Mesodermal cell (in vitro differentiated cells): ENCODE data around the gene WDR41.
"Not testable (repeated sequence)": the region's sequence is repeated elsewhere in the genome, so short reads cannot be mapped to it uniquely, and the experiment has no call there.

Experiments used
- H3K27ac ChIP-seq: 2 replicates; pipeline ENCODE4 v1.7.0; 2013; ENCODE audit warnings: mild to moderate bottlenecking, low read depth, low read length, moderate library complexity; ENCODE audit not compliant: severe bottlenecking
- H3K36me3 ChIP-seq: 2 replicates; pipeline ENCODE4 v1.7.1; 2013; ENCODE audit warnings: mild to moderate bottlenecking, low read length, moderate library complexity; ENCODE audit not compliant: control insufficient read depth, insufficient read depth
- H3K4me1 ChIP-seq: one replicate; pipeline ENCODE4 v1.7.1; 2013; ENCODE audit warnings: mild to moderate bottlenecking, low read length; ENCODE audit not compliant: insufficient read depth, control insufficient read depth, poor library complexity, severe bottlenecking
- H3K4me3 ChIP-seq: 2 replicates; pipeline ENCODE4 v1.7.0; 2013; ENCODE audit warnings: low read length, control low read depth, mild to moderate bottlenecking; ENCODE audit not compliant: insufficient read depth, poor library complexity, severe bottlenecking; ENCODE audit errors: extremely low read depth
- H3K9me3 ChIP-seq: 2 replicates; pipeline ENCODE4 v1.7.1; 2013; ENCODE audit warnings: mild to moderate bottlenecking, low read length, moderate library complexity; ENCODE audit not compliant: control insufficient read depth
- WGBS, 2 experiments: methylation state at CpG; one replicate each; pipeline ENCODE4 v1.1.5; 2013; ENCODE audit warnings: missing lambda C conversion rate in 2 of 2; ENCODE audit not compliant: insufficient coverage in 2 of 2; 5-methylcytosine and 5-hydroxymethylcytosine counted together

The WDR41 gene

DNA sequence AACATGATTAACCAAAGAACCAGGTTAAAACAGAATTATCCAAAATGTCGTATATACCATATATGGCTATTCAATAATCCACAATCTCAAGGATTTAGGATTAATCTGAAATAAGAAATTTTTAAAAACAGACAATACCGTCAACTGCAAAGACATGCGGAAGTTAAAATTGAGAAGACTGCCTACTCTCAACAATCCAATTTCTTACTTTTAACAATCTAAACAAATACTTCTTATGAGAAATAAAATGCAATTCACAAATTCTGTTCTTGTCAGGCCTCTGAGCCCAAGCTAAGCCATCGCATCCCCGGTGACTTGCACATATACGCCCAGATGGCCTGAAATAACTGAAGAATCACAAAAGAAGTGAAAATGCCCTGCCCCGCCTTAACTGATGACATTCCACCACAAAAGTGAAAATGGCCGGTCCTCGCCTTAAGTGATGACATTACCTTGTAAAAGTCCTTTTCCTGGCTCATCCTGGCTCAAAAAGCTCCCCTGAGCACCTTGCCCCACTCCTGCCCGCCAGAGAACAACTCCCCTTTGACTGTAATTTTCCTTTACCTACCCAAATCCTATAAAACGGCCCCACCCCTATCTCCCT is 1.3 kb downstream of the WDR41 start:
- not testable (repeated sequence) for H3K9me3 ChIP-seq, H3K27ac ChIP-seq, H3K4me1 ChIP-seq
- peaks cover 18% of the 10 kb centered on the region for H3K36me3 ChIP-seq
- 5 to 10% methylated on average over 3 to 7 of the region's 11 CpGs for WGBS, 2 experiments
- peak overlapping the region; percentile 72 for H3K4me3 ChIP-seq

DNA sequence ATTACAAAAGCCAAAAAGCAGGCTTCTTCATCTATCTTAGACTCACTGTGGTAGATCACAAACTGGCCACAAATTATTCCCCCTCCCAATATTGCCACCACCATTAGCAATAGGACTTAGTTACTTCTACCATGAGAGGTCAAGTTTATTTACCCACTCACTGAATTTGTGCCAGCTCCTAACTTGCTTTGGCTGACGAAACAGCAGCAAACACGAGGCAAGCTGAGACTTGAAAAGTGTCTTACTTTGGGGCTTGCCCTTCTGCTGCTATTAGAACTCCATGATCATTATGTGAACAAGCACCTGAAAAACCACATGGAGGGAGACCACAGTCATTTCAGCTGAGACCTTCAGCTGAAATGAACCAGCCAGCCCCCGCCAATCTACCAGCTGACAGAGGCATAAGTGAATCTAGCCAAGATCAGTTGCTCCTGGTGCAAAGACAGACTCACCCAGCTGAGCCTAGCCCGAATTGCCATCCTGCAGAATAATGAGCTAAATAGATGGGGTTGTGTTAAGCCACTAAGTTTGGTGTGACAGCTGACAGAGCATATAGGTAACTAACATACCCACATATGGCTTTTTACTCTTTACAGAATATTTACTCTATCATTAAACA is 5.7 kb downstream of the WDR41 start:
- Histone ChIP-seq H3K27ac (no peak overlapping the region), H3K4me3 (no peak overlapping the region), H3K4me1 (peaks cover 4% of the 10 kb centered on the region), H3K36me3 (peaks cover 47% of the 10 kb centered on the region), H3K9me3 (no peaks in the 10 kb centered on the region)
- 95% methylated on average over 4 of the region's 4 CpGs for WGBS, 2 experiments

DNA sequence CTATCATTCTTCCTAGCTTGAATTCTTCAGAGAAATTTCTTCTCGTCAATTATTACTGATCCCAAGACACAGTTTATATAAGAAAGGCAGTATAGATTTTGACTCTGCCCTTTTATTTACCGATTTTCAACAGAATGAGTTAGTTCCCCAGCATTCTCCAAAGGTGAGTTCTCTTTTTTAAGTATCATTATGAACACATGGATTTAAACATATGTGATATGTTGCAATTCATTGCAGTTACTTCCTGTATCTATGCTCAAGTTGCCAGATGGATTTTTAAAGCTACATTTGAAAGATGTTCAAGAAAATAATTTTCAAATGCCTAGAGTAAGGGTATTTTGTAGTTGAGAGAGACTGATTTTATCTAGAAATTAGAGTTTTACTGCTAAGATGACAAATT is 8.4 kb downstream of the WDR41 start:
- Histone ChIP-seq H3K27ac (no peak overlapping the region), H3K36me3 (peaks cover 58% of the 10 kb centered on the region), H3K4me3 (no peak overlapping the region), H3K9me3 (no peaks in the 10 kb centered on the region), H3K4me1 (no peaks in the 10 kb centered on the region)
- WGBS, 2 experiments = no CpG with 5 or more reads among the region's 2 CpGs

DNA sequence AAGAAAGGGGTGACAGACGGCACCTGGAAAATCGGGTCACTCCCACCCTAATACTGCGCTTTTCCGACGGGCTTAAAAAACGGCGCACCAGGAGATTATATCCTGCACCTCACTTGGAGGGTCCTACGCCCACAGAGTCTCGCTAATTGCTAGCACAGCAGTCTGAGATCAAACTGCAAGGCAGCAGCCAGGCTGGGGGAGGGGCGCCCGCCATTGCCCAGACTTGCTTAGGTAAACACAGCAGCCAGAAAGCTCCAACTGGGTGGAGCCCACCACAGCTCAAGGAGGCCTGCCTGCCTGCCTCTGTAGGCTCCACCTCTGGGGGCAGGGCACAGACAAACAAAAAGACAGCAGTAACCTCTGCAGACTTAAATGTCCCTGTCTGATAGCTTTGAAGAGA is 17.1 kb downstream of the WDR41 start:
- 99 to 100% methylated on average over 2 to 7 of the region's 11 CpGs for WGBS, 2 experiments

DNA sequence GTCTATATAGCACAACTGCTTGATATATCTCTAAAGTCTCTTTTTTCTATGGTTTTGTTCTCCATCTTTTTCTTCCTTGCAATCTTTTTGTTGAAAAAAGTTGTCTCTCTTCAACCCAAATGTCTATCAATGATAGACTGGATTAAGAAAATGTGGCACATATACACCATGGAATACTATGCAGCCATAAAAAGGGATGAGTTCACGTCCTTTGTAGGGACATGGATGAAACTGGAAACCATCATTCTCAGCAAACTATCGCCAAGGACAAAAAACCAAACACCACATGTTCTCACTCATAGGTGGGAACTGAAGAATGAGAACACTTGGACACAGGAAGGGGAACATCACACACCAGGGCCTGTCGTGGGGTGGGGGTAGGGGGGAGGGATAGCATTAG is 23.2 kb downstream of the WDR41 start:
- H3K4me1 ChIP-seq, H3K27ac ChIP-seq, H3K4me3 ChIP-seq, H3K9me3 ChIP-seq, H3K36me3 ChIP-seq: not testable (repeated sequence)
- no CpG with 5 or more reads among the region's 3 CpGs for WGBS, 2 experiments

More for the DNA sequence above, 17.1 kb downstream of the WDR41 start:
- not testable (repeated sequence) for H3K36me3 ChIP-seq, H3K4me1 ChIP-seq, H3K9me3 ChIP-seq, H3K4me3 ChIP-seq, H3K27ac ChIP-seq

DNA sequence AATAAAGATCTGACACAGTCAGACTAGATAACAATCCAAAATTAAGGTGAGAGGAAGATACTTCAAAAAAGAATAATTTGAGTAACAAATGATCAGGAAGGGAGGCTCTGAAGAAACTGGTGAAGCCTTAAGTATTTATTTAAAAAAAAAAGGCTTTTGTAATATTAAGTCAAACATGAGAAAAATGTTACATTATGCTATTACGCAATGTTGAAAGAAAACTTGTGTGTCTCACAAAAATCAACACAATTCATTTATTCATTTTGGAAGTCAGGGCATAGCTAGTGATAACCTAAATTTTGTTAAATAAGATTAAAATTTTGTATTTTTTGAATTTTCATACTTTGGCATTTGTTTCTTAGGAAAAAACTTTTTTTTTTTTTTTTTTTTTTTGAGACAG is 28.2 kb downstream of the WDR41 start:
- Histone ChIP-seq H3K4me3 (no peak overlapping the region), H3K27ac (no peak overlapping the region), H3K4me1 (no peaks in the 10 kb centered on the region), H3K9me3 (no peaks in the 10 kb centered on the region), H3K36me3 (peaks cover 5% of the 10 kb centered on the region)
- WGBS, 2 experiments = no CpG with 5 or more reads among the region's 1 CpG

DNA sequence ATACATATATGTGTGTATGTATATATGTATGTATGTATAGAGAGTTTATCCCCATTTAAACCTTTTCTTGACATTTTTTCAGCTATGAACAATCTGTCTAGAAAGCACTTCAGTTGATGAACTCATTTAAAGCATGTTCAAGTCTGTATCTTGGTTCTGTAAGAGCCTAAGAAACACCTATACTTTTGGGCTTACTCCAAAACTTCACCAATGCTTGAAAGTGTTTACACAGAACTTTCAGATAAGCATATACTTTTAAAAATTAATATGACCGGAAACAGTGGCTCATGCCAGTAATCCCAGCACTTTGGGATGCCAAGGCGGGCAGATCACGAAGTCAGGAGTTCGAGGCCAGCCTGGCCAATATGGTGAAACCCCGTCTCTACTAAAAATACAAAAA is 30.8 kb downstream of the WDR41 start:
- peaks cover 5% of the 10 kb centered on the region for H3K36me3 ChIP-seq
- H3K4me1 ChIP-seq = no peaks in the 10 kb centered on the region
- no peak overlapping the region for H3K27ac ChIP-seq
- H3K9me3 ChIP-seq = no peaks in the 10 kb centered on the region
- WGBS, 2 experiments = 100% methylated on average over 1 to 5 of the region's 5 CpGs
- no peak overlapping the region for H3K4me3 ChIP-seq

DNA sequence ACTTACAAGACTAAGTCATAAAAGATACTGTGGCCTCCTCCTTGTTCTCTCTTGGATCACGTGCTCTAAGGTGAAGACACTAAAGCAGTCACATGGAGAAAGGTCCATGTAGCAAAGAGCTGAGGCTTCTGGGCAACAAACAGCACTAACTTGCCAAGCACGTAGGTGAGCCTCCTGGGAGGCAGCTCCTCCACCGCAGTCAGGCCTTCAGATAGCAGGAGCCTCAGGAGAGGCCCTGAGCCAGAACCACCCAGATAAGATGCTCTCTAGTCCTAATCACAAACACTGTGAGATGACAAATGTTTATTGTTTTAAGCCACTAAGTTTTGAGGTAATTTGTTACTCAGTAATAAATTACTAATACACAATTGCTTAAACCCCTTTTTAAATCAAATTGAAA is 38.0 kb downstream of the WDR41 start:
- no peaks in the 10 kb centered on the region for H3K4me1 ChIP-seq
- no peak overlapping the region for H3K4me3 ChIP-seq
- 84 to 95% methylated on average over 2 to 3 of the region's 3 CpGs for WGBS, 2 experiments
- no peaks in the 10 kb centered on the region for H3K9me3 ChIP-seq
- H3K27ac ChIP-seq = no peak overlapping the region
- H3K36me3 ChIP-seq = peaks cover 10% of the 10 kb centered on the region

DNA sequence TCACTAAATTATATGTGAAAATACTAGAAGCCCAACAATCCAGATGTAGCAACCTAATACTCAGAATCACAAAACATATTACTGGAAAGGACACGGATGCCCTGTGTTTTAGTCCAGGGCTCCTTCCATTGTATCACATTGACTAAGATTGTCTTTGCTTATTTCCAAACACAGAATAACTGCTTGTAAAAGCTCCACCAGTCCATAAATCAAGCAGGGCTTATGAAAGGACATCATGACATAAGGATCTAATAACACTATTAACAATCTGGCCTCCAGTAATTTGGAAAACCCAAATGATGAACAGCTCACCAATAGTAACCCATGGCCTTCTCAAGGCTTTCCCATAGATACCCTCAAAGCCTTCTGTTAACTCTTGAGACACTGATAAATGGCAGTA is 39.8 kb downstream of the WDR41 start:
- Histone ChIP-seq H3K36me3 (peaks cover 27% of the 10 kb centered on the region), H3K4me1 (no peaks in the 10 kb centered on the region), H3K9me3 (no peaks in the 10 kb centered on the region), H3K4me3 (no peak overlapping the region), H3K27ac (no peak overlapping the region)
- WGBS, 2 experiments = 100% methylated on average over 1 of the region's 1 CpG

DNA sequence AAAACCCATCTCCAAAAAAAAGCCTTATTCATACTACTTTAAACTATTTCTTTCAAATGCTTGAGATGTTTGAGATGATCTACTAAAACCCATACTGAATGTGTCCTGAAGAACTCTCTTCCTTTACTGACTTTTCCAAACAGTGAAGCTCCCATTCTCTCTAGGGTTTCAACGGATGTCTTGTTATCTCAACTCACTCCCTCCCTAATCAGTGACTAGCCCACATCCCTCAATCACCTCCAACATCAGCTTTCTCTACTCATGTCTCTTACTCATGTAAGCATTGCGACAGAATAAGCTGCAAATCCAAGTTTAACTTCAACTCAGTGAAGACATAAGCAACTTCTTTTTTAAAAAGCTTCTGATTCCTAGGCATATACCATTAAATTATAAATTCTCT is 42.1 kb downstream of the WDR41 start:
- Histone ChIP-seq H3K36me3 (peaks cover 30% of the 10 kb centered on the region), H3K4me3 (no peak overlapping the region), H3K27ac (no peak overlapping the region), H3K9me3 (no peaks in the 10 kb centered on the region), H3K4me1 (no peaks in the 10 kb centered on the region)
- 90 to 97% methylated on average over 1 to 2 of the region's 2 CpGs for WGBS, 2 experiments

DNA sequence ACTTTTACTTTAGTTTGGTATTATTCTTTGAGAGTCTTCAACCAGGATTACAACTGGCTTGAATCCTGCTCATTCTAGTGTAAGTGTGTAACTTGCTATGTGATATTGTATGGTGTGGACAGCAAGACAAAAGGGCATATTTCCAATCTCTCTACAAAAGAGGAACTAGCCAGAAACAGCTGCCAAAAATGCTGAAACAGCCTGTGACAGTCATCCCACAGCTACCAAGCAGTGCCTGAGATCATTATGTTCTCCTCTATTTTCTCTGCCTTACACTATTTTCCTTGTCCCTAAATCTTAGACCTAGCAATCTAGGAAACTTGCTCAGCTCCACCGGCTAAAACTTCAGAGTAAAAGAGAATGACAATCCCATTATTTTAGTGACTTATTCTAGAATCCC is 42.8 kb downstream of the WDR41 start:
- Histone ChIP-seq H3K36me3 (peaks cover 32% of the 10 kb centered on the region), H3K9me3 (no peaks in the 10 kb centered on the region), H3K27ac (no peak overlapping the region), H3K4me1 (no peaks in the 10 kb centered on the region), H3K4me3 (no peak overlapping the region)
- WGBS, 2 experiments = 100% methylated on average over 1 of the region's 1 CpG; no CpG with 5 or more reads in 1 of the 2 experiments
